A549 treated with CpdA at 1 μM for 4 hours (cell line): ENCODE measurements around the gene CFC1B. TPM values are rescaled to one million over a fixed set of nuclear protein-coding genes. Genes with fewer than 3 reads are reported as not detected.

Experiments
- total RNA-seq: library from RNA; stranded (reverse); fragments of 200-300 nt; extraction: Qiagen RNA extraction; gene quantifications from 5 replicates; pipeline ENCODE4 v1.2.3, GENCODE V29; 2022; ENCODE audit warnings: low read depth

The CFC1B gene
- total RNA-seq, result not detected in 5 replicates

DNA sequence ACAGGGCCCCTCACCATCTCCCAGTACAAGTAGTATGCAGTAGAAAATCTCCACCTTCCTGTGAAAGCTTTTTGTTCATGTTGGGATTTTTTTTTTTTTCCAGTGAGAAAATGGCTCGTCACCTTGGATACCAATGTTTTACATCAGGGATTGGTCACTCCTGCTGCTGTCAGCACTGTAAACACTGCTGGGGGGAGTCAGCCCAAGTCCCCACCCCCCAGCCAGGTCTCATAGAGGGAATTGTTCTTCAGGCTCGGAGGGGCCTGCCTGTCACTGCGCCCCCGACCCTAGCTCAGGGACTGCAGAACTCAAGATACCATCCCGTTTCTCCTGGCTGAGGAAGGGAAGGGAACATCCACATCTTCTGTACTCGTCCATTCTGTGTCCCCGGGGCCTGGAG, at the start of gene CFC1B:
Gene CFC1B (plus strand): TSS at position 231 of the 400 bp plus-strand sequence. CDS start 263 bp downstream, outside the sequence.

DNA sequence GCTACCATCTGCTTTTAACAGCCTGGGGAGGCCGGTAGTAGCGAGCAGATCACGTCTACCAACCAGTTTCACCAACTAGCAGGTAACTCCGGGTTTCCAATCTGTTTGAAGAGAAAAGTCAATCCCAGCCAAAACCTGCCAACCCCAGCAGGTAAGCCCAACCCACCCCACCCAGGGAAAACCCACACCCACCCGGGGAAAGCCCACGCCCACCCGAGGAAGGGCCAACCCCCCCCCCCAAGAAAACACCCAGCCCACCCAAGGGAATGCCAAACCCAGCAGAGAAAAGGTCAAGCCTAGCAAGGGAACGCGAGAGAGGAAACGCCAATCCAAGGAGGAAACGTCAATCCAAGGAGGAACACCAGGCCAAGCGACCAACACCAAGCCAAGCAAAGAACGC, 11.8 kb upstream of the CFC1B start, which contains the start of gene POTEI:
Gene POTEI (minus strand): TSS at position 101 of the 400 bp plus-strand sequence. CDS start 93 bp downstream, at position 8.

Other genes with a start within 250 kb of the CFC1B start
- gene IMP4, start 178.3 kb upstream of the CFC1B start, total RNA-seq, result 140 to 173 TPM (median 164 TPM) in 5 replicates
- 24.8 to 31.6 TPM (median 27.9 TPM) in 5 replicates for gene PTPN18, start 165.2 kb upstream of the CFC1B start, total RNA-seq
- 0.01 TPM in 1 of 5 replicates, not detected in the others for gene POTEI, start 11.9 kb upstream of the CFC1B start, total RNA-seq
- gene CFC1, start 78.4 kb downstream of the CFC1B start, total RNA-seq, result not detected in 5 replicates
- gene POTEJ, start 90.2 kb downstream of the CFC1B start, total RNA-seq, result not detected in 5 replicates
- not detected in 5 replicates for gene GPR148, start 207.8 kb downstream of the CFC1B start, total RNA-seq
- gene AMER3, start 234.3 kb downstream of the CFC1B start, total RNA-seq, result not detected in 5 replicates